ENCODE measurements around the gene GAB1.

GAB1 gene

DNA sequence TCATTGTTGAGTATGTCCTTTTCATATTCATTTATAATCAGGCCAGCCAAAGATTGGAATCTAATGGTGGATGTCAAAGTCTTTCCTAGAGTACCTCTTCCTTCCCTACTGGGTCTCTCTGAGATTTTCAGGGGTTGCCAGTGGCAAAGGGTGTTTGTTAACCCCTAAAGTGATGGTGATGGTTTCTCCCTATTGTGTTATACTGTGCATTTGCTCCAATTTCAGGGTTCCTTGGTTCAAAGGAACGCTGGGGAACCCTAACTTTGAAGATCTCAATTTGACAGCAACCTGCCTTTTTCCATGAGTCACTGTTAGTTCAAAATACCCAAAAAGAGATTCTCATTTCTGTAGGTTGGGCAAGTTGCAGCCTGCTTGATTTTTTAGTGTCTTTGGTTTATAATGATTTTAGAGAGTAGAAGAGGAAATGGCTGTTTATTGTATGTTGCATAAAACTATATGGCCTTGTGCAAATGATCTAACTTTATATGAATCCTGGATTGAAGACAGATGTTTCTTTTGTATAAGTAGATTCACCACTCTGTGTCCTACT lies 23.0 kb downstream of the GAB1 start:
- no peak for FAIRE-seq

DNA sequence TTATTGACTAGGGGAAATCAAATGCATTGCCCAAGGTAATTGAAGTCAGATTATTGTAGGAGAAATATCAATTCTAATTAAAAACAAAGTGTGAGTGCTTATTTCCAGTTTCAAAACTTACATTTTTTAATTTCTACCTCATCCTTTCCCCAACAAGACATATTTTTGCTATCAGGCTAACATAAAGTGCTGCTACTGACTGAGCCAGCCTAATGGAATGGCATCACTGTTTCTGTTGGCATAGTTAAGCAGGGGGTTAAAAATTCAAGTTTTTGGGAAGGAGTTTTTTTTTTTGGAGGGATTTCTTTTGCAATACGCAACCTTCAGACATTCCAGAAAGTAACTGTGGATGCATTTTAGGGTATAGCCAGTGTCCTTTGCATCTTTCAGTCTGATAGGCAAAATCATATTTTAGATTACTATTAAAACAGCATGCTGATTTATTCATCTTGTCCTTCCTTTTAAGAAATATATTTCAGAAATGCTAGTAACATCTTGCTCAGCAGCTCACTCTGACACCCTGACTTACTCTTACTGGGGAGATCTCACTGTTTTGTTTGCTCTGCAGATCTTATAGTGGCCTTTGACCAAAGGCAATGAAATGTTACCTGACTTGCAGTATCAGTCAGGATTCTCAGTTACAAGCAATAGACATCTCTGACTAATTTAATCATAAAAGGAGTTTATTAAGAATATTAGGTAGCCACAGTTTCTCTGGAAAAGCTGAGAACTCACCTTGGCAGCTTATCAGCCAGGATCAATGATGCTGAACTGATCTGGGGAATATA lies 24.4 kb downstream of the GAB1 start:
- FAIRE-seq: no peak

DNA sequence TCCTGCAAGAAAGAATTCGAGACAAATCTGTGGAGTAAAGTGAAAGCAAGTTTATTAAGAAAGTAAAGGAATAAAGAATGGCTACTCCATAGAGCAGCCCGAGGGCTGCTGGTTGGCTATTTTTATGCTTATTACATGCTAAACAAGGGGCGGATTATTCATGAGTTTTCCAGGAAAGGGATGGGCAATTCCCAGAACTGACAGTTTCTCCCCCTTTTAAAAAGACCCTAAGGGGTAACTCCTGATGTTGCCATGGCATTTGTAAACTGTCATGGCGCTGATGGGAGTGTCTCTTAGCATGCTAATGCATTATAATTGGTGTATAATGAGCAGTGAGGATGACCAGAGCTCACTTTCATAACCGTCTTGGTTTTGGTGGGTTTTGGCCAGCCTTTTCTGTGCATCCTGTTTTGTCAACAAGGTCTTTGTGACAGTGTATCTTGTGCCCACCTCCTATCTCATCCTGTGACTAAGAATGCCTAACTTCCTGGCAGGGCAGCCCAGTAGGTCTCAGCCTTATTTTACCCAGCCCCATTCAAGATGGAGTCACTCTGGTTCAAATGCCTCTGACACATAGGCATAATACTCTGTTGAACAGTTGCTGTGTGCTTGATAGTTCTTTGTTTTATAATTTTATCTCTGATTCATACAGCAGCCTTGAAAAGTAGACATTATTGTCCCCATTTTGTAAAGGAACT lies 25.8 kb downstream of the GAB1 start:
- no peak for FAIRE-seq

DNA sequence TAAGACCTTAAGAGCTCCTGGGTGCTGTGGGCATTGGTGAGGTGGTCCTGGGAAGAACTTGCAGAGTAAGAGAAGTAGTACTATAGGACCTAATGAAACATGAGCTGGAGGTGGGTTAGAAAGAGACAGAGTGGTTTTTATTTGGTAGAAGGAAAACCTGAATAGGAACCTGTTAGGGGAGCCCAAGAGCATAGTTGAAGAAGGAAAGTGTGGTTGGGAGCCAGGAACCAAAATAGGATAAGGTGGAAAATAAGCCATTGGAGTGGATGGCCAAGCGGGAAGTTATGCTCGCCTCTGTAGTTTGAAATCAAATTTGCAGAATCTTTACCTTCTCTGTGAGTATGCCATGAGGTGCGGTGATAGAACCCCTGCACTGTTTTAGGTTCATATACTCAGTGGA lies 26.7 kb downstream of the GAB1 start:
- no peak for FAIRE-seq

DNA sequence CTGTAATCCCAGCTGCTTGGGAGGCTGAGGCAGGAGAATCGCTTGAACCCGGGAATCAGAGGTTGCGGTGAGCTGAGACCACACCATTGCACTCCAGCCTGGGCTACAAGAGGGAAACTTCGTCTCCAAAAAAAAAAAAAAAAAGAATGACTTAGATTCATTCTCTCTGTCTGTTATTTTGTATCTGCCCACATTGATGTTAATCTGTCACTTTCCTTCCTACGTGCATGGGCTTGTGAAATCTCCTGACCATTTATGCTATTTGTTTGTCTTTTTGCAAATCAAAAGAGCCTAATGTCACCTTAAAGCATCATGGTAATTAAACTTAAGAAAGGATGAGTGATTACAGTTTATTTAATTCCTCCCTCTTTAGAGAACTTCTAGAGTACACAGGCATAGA lies 27.4 kb downstream of the GAB1 start:
- FAIRE-seq: no peak

DNA sequence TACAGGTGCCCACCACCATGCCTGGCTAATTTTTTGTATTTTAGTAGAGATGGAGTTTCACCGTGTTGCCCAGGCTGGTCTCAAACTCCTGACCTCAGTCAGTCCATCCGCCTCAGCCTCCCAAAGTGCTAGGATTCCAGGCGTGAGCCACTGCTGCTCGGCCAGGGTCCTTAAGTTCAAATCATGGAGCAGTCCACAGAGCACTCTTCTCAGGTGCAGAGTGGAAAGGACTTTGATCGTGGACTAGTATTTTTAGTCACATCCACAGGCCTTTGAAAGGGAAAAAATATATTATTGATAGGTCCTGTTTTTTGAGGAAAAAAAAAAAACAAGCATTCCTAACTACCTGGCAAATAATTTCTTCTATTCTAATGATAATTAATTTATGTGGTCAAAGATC lies 31.2 kb downstream of the GAB1 start:
- FAIRE-seq: no peak

DNA sequence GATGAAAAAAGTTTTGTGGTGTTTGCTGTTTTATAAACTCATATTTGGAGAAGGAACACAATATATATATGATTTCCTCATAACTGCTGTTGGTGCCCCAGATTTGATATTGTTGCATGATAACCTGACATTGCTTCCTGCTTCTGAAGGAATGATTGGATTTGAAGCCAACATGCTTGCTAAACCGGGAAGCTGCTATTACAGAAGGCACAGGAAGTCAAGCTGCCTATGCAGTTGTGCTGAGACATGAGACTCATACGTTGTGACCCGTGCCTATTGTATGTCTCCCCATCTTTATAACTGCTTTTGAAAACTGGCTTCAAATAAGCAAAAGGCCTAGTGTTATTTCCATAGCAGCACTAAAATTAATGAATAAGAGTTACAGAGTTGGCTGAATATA lies 32.9 kb downstream of the GAB1 start:
- no peak for FAIRE-seq

DNA sequence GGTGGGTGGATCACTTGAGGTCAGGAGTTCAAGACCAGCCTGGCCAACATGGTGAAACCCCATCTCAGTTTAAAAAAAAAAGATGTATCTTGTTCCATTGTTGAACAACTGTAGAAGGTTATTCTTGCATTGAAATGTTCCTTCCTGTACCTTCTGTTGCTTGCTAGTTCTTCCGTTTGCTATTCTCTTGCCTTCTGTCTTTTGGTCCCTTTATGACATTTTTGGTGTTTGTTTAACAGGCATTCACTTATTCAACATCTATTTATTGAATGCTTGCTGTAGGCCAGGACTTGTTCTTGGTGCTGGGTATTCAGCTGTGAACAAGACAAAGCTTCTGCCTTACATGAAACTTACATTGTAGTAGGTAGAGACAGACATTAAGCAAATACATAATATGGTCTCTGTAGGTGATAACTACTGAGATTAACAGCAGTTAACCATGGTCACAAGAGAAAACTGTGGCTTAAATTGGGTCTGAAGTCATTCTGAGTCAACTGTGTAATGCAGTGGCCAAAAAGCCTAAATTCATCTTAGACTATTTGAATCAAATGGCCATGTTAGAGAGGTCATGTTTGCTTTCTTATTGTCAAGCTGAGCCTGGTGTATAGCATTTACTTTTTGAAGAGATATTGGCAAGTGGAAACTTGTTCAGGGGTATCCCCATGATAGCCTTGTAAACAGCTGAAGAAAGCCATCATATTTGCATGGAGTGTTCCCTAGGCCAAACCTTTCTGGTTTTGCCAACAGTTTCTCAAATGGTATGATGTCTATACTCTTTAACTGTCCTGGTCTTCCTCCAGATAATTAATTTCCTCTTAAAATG lies 35.6 kb downstream of the GAB1 start:
- no peak for FAIRE-seq

DNA sequence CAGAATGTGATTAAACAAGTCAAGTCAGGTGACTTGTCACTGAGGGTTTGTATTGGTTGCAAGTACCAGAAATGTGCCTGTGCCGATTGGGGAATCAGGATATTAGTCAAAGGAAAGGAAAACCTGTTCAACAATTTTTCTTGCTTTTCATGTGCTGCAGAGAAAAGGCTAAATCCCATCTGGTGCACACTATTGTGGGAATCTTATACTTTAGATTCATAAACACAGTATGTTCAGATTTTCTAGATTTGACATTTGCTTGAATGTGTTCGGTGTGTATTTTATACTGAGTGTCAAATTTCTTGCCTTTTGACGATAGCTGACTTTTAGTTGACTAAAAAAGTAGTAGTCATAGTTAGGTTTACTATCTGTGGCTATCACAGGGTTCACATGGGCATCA lies 37.6 kb downstream of the GAB1 start:
- FAIRE-seq: no peak

DNA sequence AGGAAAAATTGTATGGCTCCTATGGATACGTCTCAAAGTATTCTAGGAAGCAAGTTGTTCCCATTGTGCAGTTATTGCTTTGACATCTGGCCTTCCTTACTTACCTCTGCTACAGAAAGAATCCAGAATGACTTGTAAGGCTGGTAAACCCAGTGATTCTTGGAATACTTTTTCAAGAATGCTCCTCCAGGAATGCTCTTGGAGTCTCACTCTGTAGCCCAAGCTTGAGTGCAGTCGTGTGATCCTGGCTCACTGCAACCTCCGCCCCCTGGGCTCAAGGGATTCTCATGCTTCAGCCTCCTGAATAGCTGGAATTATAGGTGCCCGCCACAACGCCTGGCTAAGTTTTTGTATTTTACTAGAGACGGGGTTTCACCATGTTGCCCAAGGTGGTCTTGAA lies 38.1 kb downstream of the GAB1 start:
- FAIRE-seq: no peak

DNA sequence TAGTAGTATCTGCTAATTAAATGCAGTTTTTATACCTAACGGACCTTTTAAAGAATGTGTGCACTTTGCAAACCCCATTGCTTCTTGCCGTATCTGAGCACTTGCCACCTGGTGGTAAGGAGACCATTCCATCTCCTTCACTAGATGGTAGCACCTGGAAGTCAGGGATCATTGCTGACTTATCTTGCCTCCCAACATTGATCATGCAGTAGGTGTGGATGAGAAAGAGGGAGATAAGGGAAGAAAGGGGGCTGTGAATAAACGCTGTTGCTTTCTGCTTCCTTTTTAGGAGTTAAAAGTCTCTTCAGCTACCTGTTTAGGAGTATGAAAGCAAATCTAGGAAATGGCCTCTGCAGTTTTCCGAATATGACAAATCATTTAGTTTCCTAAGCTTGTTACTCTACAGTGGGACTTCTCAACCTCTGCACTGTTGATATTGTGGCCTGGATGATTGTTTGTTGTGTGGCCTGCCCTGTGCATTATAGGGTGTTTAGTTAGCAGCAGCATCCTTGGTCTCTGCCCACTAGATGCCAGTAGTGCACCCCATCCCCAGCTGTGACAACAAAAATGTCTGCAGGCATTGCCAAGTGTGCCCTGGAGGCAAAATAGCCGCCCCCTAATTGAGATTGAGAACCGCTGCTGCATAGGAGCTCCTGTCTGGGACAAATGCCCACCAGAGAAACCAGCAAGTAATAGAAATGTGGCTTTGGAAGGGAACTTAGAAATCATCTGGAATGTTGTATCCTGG lies 38.8 kb downstream of the GAB1 start:
- FAIRE-seq: no peak

DNA sequence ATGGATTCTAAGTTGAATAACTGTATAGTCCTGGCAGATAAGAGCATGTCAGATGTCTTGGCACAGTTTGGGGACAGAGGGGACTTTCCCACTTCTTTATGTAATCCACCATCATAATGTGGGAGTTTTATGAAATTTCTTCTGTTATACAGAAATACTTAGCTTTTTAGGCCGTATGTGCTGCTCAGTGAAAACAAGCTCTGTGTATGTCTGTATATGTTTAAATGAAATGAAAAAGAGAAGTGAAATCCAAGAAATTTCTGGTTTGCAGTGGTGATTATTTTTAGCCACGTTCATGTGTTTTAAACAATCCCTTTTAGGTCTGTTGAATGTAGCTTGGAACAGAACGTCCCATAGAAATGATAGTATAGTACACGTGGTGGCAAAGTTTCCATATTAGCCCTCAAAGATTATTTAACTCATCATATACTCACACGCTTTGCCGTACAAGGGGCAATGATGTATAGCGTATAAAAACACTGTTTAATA lies 41.0 kb downstream of the GAB1 start:
- no peak for FAIRE-seq

DNA sequence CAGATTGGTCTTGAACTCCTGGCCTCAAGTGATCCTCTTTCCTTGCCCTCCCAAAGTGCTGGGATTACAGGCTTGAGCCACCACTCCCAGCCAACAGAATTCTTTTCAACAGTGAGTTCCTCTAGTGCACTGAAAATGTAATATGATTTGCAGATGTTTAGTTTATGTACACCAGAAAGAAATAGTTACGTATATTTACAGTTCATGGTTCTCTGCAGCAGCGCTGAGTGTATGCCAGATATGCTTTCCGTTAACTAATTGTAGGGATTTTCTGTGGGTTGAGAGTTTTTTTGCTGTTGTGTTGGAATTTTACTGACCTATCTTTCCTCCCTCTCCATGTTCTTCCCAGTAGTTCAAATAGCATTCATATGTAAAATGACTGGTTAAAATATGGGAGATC lies 44.0 kb downstream of the GAB1 start:
- no peak for FAIRE-seq

DNA sequence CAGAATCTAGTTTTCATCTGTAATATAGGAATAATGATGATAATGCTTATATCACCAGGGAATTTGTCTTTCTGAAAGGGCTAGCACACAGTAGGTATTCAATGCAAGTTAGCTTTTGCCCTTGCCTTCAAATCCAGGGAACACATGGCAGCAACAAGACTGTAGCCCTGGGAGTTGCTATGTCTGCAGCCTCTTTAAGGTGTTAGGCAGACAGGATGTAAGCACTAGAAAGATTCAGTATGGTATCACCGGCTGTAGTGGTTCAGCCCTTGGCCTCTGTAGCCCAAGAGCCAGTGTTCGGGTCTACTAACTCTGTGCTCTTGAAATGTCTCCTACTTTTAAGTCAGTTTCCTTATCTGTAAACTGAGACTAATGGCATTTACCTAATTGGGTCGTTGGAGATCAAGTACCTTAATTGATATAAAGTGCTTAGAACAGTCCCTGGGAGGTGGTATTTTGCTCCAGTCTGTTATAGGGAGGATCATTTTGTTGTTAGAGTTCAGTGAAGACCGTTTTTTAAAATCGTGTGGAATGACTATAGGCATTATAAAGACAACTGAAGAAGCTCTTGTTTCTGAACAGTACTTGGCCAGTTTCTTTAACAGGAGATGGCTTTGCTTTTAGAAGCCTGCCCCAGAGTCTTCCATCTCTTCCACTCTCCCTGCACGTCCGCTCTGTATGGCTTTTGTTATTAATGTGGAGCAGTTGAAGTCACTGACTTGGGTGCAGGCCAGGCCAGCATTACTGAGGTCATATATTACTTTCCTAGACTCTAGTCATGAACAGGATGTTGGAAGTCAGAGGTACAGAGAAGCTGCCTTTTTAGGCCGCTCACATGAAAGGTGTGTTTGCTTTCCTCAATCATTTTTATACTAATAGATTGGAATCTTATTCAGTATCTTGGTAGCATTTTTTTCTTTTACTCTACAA lies 44.8 kb downstream of the GAB1 start:
- no peak for FAIRE-seq

DNA sequence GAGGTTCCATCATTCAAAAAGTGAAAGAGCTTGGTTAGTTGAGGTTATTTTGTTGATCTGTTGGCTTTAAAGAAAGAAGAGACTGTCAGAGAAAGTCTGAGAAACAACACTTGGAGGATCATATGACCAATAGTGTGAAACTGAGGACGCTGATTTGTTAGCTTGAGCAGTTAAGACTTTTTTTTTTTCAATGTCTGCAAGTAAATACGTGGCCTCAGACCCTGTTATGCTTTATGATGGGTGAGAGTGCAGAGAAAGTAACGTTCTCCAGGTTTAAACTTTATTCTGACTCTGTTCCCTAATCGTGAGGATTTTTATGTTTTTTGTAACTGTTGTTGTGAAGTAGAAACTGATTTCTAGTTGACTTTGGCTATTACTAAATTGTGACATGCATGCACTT lies 45.9 kb downstream of the GAB1 start:
- FAIRE-seq: no peak

DNA sequence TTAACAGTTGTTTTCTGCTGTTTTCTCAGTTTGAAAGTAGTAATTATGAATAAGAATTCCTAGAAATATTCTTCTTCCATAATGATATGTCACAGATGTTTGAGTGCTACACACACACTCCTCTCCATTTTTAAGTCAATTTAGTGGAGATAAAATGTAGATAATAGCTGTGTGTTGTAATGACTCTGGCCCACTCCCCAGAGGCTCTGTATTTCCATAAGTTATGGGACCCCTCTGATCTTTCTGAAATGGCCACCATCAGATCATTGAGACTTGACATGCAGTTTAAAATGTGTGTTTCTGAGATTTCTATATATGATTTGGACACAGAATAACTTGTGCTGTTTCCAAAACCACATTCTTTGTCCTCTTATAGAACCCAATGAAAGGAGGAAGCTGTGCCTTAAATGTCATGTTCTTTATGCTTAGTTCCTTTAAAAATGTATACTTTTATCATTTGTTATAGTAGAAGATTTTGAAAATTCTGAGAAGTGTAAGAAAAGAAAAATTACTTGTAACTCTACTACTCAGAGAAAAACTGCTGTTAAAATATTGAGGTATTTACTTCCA lies 46.4 kb downstream of the GAB1 start:
- FAIRE-seq: no peak

DNA sequence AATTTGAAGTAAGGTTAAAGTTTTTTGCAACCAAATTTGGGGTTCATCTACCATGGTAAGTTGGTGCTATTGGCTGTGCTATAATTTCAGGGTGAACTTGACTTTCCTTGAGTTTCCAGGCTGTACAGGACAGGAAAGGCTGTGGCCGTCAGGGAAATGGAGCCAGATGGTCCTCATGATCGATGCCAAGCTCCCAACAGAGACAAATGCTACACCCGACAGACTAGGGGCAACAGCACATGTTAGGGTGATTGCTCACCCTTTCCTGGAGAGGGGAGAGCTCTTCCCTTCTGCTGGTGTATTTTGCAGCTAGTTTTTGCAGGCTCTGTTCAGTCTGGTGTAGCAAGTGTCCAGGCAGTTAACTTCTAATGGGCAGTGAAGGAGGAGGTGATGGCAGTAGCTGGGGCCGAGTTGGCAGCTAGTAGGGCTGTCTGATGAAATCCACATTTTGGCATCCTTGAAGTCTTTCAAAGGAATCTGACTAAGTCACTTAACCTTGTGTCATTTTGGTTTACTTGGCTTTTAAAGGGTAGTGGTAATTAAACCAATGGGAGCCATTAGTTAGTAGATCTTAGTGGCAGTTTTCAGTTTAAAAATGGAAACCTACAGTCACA lies 47.8 kb downstream of the GAB1 start:
- no peak for FAIRE-seq

DNA sequence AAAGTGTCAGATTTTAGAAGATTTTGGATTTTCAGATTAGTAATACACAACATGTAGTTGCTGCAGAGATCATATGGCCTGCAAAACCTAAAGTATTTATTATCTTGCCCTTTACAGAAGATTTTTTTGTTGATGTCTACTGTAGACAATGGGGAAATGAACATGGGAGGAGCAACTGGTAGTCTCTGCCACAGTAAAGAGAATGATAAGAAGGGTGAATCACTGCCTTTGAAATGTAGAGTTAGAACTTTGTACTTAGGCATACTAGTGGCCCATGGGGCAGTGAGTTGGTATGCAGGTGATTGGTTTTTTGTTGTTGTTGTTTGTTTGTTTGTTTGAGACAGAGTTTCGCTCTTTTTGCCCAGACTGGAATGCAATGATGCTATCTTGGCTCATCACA lies 50.1 kb downstream of the GAB1 start:
- no peak for FAIRE-seq

DNA sequence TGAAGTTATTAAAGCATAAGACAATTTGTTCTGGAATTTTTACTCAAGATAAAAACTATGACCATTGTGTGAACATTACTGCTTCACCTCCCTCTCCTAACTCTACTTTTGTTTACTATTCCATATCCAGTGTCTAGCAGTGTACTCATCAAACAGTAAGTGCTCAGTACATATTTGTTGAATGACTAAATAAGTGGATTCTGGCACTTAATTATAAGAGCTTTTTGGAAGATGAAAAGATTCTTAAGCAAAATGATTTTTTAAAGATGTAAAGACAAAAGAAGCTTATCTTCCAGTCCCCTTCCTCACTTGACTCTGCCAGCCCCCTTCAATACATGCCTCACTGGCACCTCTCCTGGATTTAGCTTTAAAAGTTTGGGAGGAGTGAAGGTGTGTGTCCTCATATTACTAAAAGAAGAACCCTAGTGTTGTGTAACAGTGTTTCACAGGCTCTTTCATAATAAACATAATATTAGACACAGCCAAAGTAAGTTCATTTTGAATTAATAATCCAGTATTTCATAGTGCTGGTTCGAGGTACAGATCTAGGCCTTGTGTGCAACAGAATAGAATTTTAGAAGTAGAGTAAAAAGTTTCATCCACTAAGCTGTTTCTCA lies 53.0 kb downstream of the GAB1 start:
- FAIRE-seq: no peak

DNA sequence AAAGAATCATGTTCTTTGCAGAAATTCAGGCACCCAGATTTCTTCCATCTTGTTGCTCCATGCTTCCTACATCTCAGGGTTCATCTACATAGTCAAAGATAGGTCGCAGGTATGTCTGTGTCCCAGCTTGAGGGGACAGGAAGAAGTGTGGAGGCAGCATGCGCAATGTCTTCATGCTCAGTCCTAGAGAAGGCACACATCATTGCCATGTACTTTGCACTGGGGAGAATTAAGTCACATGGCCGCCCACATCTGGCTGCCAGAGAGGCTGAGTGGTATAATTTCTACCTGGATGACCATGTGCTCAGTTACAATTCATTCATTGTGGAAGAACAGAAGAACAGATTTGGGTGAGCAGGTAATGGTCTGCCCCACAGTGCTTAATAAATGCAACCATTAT lies 54.1 kb downstream of the GAB1 start:
- no peak for FAIRE-seq
